ENCODE results near the gene CDK6. TPM values are rescaled to one million over a fixed set of nuclear protein-coding genes. Genes with fewer than 3 reads are reported as not detected.

CDK6 gene
- total RNA-seq, 1 experiment from 2014 or later, result 41.4 TPM

GRCh38 chr7:92647011-92647625, 189.3 kb downstream of the CDK6 start:
- no peaks in the 10 kb centered on the region for H3K9me3 ChIP-seq (ENCODE audit: control insufficient read depth in 1 of 2, insufficient read depth in 1 of 2, low read depth in 1 of 2, low read length in 2 of 2)
- H4K20me1 ChIP-seq (ENCODE audit: insufficient read depth), result no peaks in the 10 kb centered on the region
- no peak overlapping the region for H3K27ac ChIP-seq (ENCODE audit: low read depth, low read length)
- ChIA-PET POLR2A (no interaction called here), RAD21 (ENCODE audit: low non-redundant PET in 1 of 2, low total read pairs in 2 of 2, uncharacterized antibody in 2 of 2, unreplicated experiment in 2 of 2) (no interaction called here), CTCF (no interaction called here)
- ATAC-seq (no peak), DNase-seq (ENCODE audit: low read depth, low spot score) (no peak)
- intact Hi-C loops (cut with micrococcal nuclease), result no loop called here
- H3K9me2 ChIP-seq (ENCODE audit: insufficient read depth), result no peaks in the 10 kb centered on the region
- H3K4me2 ChIP-seq (ENCODE audit: low read length), result no peak overlapping the region
- H3K79me2 ChIP-seq (ENCODE audit: insufficient read depth, low read length), result peaks cover 5% of the 10 kb centered on the region; the same call in 1 of the 2 replicates
- peaks cover 9 to 32% of the 10 kb centered on the region in 2 experiments; a peak in 3 of 4 replicates for H3K4me1 ChIP-seq (ENCODE audit: control insufficient read depth in 1 of 2, insufficient read depth in 2 of 2, low read length in 2 of 2)
- no TSS peak for BruUV-seq (replicated peaks)
- no peaks in the 10 kb centered on the region for H3K27me3 ChIP-seq (ENCODE audit: insufficient read depth, low read length)
- H3K9ac ChIP-seq (ENCODE audit: low read length), result no peak overlapping the region
- TF ChIP-seq SP1 (IDR thresholded peaks at IDR 0.05; ENCODE audit: low read depth), result no peak
- no peak for TF ChIP-seq EZH2phosphoT487 (IDR thresholded peaks at IDR 0.05; ENCODE audit: borderline replicate concordance)
- H3K4me3 ChIP-seq (replicated peaks in 1 of 2; ENCODE audit: low read depth in 1 of 2, low read length in 2 of 2), result no peak overlapping the region
- no peak overlapping the region for H2AFZ ChIP-seq (ENCODE audit: low read depth, low read length, poor library complexity, severe bottlenecking)
- no peaks in the 10 kb centered on the region for H3K36me3 ChIP-seq (ENCODE audit: control insufficient read depth in 1 of 2, insufficient read depth in 2 of 2, low read length in 2 of 2)

- RAD21 ChIA-PET (ENCODE audit: low non-redundant PET in 1 of 2, low total read pairs in 2 of 2, uncharacterized antibody in 2 of 2, unreplicated experiment in 2 of 2), result no interaction called here
- Histone ChIP-seq H3K4me3 (replicated peaks in 1 of 2; ENCODE audit: low read depth in 1 of 2, low read length in 2 of 2) (no peak overlapping the region), H4K20me1 (ENCODE audit: insufficient read depth) (no peaks in the 10 kb centered on the region), H3K4me1 (ENCODE audit: control insufficient read depth in 1 of 2, insufficient read depth in 2 of 2, low read length in 2 of 2) (peaks cover 9 to 39% of the 10 kb centered on the region in 2 experiments; a peak in 3 of 4 replicates), H3K27me3 (ENCODE audit: insufficient read depth, low read length) (no peaks in the 10 kb centered on the region), H3K36me3 (ENCODE audit: control insufficient read depth in 1 of 2, insufficient read depth in 2 of 2, low read length in 2 of 2) (no peaks in the 10 kb centered on the region), H3K9ac (ENCODE audit: low read length) (peak overlapping the region; percentile 21; the same call in 1 of the 2 replicates), H3K27ac (ENCODE audit: low read depth, low read length) (peak overlapping the region; percentile 4; the same call in 1 of the 2 replicates), H2AFZ (ENCODE audit: low read depth, low read length, poor library complexity, severe bottlenecking) (no peak overlapping the region), H3K79me2 (ENCODE audit: insufficient read depth, low read length) (peaks cover 5% of the 10 kb centered on the region; the same call in 1 of the 2 replicates), H3K9me3 (ENCODE audit: control insufficient read depth in 1 of 2, insufficient read depth in 1 of 2, low read depth in 1 of 2, low read length in 2 of 2) (no peaks in the 10 kb centered on the region), H3K4me2 (ENCODE audit: low read length) (peak overlapping the region; percentile 48), H3K9me2 (ENCODE audit: insufficient read depth) (no peaks in the 10 kb centered on the region)
- peak; percentile 45 for DNase-seq (ENCODE audit: low read depth, low spot score)
- ATAC-seq, result peak; percentile 76
- BruUV-seq (replicated peaks), result no TSS peak
- intact Hi-C loops (cut with micrococcal nuclease), result no loop called here
- POLR2A ChIA-PET, result no interaction called here
- CTCF ChIA-PET, result no interaction called here
- TF ChIP-seq CBX3 (IDR thresholded peaks at IDR 0.05; ENCODE audit: low read depth) (no peak), SP1 (IDR thresholded peaks at IDR 0.05; ENCODE audit: low read depth) (peak; percentile 50; the same call in 1 of the 2 replicates), FOSL1 (IDR thresholded peaks at IDR 0.05; ENCODE audit: low read depth) (peak; percentile 39; the same call in 1 of the 2 replicates), EZH2 (IDR thresholded peaks at IDR 0.05) (no peak), TCF7L2 (IDR thresholded peaks at IDR 0.05; ENCODE audit: borderline replicate concordance, extremely low read depth, insufficient read depth, insufficient read length) (peak; percentile 44), POLR2A (IDR thresholded peaks at IDR 0.05; ENCODE audit: borderline replicate concordance, extremely low read depth, insufficient read depth, insufficient read length) (no peak), YY1 (IDR thresholded peaks at IDR 0.05; ENCODE audit: extremely low read depth, insufficient replicate concordance, low read depth, low read length) (no peak), CEBPB (IDR thresholded peaks at IDR 0.05; ENCODE audit: low read depth) (peak; percentile 56; the same call in 1 of the 2 replicates), RAD21 (IDR thresholded peaks at IDR 0.05; ENCODE audit: low read depth) (no peak), ZBTB33 (IDR thresholded peaks at IDR 0.05; ENCODE audit: extremely low read depth, insufficient replicate concordance, low read length) (no peak), ZFX (IDR thresholded peaks at IDR 0.05) (no peak), POLR2AphosphoS5 (IDR thresholded peaks at IDR 0.05; ENCODE audit: low read depth, low read length) (no peak), JUND (IDR thresholded peaks at IDR 0.05) (peak; percentile 38; the same call in 1 of the 2 replicates), EGR1 (IDR thresholded peaks at IDR 0.05; ENCODE audit: low read depth) (no peak), MAX (IDR thresholded peaks at IDR 0.05) (0 out of 2 replicates have a peak, but pooled peaks have one; percentile 30)
Measured at GRCh38 chr7:92645114-92646061, 191.0 kb downstream of the CDK6 start.

Measured in HCT116 (cell line).